MCF 10A (cell line): ENCODE data around the gene AGBL3. TPM values are rescaled to one million over a fixed set of nuclear protein-coding genes. Genes with fewer than 3 reads are reported as not detected.

Source experiments
- BruUV-seq: library from RNA; stranded (reverse); fragments of 400-500 nt; replicated peaks from 2 replicates; lab custom pipeline; 2021; lab: Mats Ljungman, UMichigan
- CTCF ChIA-PET: fragments of 300-600 bp; sonication (Branson Sonifier 250); formaldehyde crosslinking; extraction: SDS; loops from one replicate; lab custom pipeline; 2021; ENCODE audit warnings: antibody characterized with exemption, inconsistent platforms; lab: Yijun Ruan, JAX
- POLR2A ChIA-PET: fragments of 300-600, 350-650 bp; sonication (Branson Sonifier 250); formaldehyde crosslinking; extraction: SDS; loops from one replicate; lab custom pipeline; 2020; ENCODE audit warnings: antibody characterized with exemption, inconsistent platforms; lab: Yijun Ruan, JAX
- DNase-seq: peaks from one replicate; pipeline ENCODE4 v3.0.0-alpha.2; 2018; ENCODE audit not compliant: unreplicated experiment
- H3K27ac Mint-ChIP-seq: one replicate; pipeline ENCODE4 v1.8.0; 2022; ENCODE audit warnings: mild to moderate bottlenecking, low read depth, mixed read lengths; ENCODE audit not compliant: unreplicated experiment
- H3K27me3 Mint-ChIP-seq: one replicate; pipeline ENCODE4 v1.8.0; 2022; ENCODE audit warnings: mixed read lengths; ENCODE audit not compliant: insufficient read depth, unreplicated experiment
- H3K36me3 Mint-ChIP-seq: one replicate; pipeline ENCODE4 v1.8.0; 2022; ENCODE audit warnings: mild to moderate bottlenecking, moderate library complexity, mixed read lengths; ENCODE audit not compliant: insufficient read depth, unreplicated experiment
- H3K4me1 Mint-ChIP-seq: one replicate; pipeline ENCODE4 v1.8.0; 2022; ENCODE audit warnings: mixed read lengths; ENCODE audit not compliant: insufficient read depth, unreplicated experiment
- H3K4me3 Mint-ChIP-seq: one replicate; pipeline ENCODE4 v1.8.0; 2022; ENCODE audit warnings: mild to moderate bottlenecking, moderate library complexity, mixed read lengths; ENCODE audit not compliant: unreplicated experiment
- H3K9me3 Mint-ChIP-seq: one replicate; pipeline ENCODE4 v1.8.0; 2022; ENCODE audit warnings: mixed read lengths; ENCODE audit not compliant: unreplicated experiment
- CTCF ChIP-seq: fragments of 200-600 bp; IDR thresholded peaks from one replicate; pipeline ENCODE4 v1.8.0; 2022; ENCODE audit warnings: antibody characterized with exemption, mild to moderate bottlenecking; ENCODE audit not compliant: unreplicated experiment
- intact Hi-C: fragments of 100-400 bp; cut with micrococcal nuclease; formaldehyde crosslinking; loops from 2 replicates; pipeline ENCODE4 v1.14.1; 2022
- total RNA-seq: library from RNA; stranded (reverse); gene quantifications from 2 replicates; pipeline ENCODE4 v1.2.3, GENCODE V29; 2022

The AGBL3 gene
- total RNA-seq, 1 experiment from 2014 or later, result 1.8 TPM

- H3K27ac Mint-ChIP-seq, result no peak overlapping the region
- intact Hi-C loops, result loop anchor here (10.0 kb wide), 1 partner anchor 511 kb away; no protein-coding TSS in a partner anchor
- ChIA-PET POLR2A (interaction anchor here (1.0 kb wide), 1 partner anchor 300 kb away, joined by 3 read pairs; the partner anchor contains the start of gene BPGM), CTCF (interaction anchor here (0.6 to 1.1 kb wide), 3 partner anchors 9 to 1402 kb away, joined by 3 to 4 read pairs (median 3); no protein-coding TSS in a partner anchor)
- H3K4me3 Mint-ChIP-seq, result no peak overlapping the region
- BruUV-seq, result no TSS peak
- H3K4me1 Mint-ChIP-seq, result peaks cover 7% of the 10 kb centered on the region
- peaks cover 67% of the 10 kb centered on the region for H3K36me3 Mint-ChIP-seq
- no peaks in the 10 kb centered on the region for H3K9me3 Mint-ChIP-seq
- no peak for TF ChIP-seq CTCF
- peak; percentile 12 for DNase-seq
- H3K27me3 Mint-ChIP-seq, result no peaks in the 10 kb centered on the region
Observed at GRCh38 chr7:134946260-134946659, 40.0 kb upstream of the AGBL3 start.

GRCh38 chr7:134947329-134947728 lies 39.0 kb upstream of the AGBL3 start:
- no peak for DNase-seq
- intact Hi-C loops, result loop anchor here (10.0 kb wide), 1 partner anchor 513 kb away; no protein-coding TSS in a partner anchor
- Mint-ChIP-seq H3K27ac (no peak overlapping the region), H3K27me3 (no peaks in the 10 kb centered on the region), H3K4me3 (no peak overlapping the region), H3K4me1 (peaks cover 7% of the 10 kb centered on the region), H3K36me3 (peaks cover 69% of the 10 kb centered on the region), H3K9me3 (no peaks in the 10 kb centered on the region)
- POLR2A ChIA-PET, result interaction anchor here (0.6 to 1.6 kb wide), 3 partner anchors 56 to 131 kb away, joined by 3 to 5 read pairs (median 4); no protein-coding TSS in a partner anchor
- no TSS peak for BruUV-seq
- CTCF ChIA-PET, result interaction anchor here (0.7 to 2.2 kb wide), 3 partner anchors 223 to 258 kb away, joined by 4 to 7 read pairs (median 7); no protein-coding TSS in a partner anchor
- no peak for TF ChIP-seq CTCF

- POLR2A ChIA-PET, result interaction anchor here (0.6 to 1.6 kb wide), 5 partner anchors 57 to 292 kb away, joined by 3 to 7 read pairs (median 4); no protein-coding TSS in a partner anchor
- Mint-ChIP-seq H3K27ac (no peak overlapping the region), H3K4me1 (peaks cover 7% of the 10 kb centered on the region), H3K9me3 (no peaks in the 10 kb centered on the region), H3K4me3 (no peak overlapping the region), H3K27me3 (no peaks in the 10 kb centered on the region), H3K36me3 (peaks cover 69% of the 10 kb centered on the region)
- CTCF ChIA-PET, result interaction anchor here (0.6 to 2.2 kb wide), 5 partner anchors 38 to 260 kb away, joined by 4 to 7 read pairs (median 5); partner anchors contain the start of gene AGBL3
- no TSS peak for BruUV-seq
- intact Hi-C loops, result loop anchor here (10.0 kb wide), 1 partner anchor 513 kb away; no protein-coding TSS in a partner anchor
- TF ChIP-seq CTCF, result no peak
- no peak for DNase-seq
Observed at GRCh38 chr7:134947831-134948230, 38.5 kb upstream of the AGBL3 start.

GRCh38 chr7:134948246-134948645 lies 38.1 kb upstream of the AGBL3 start:
- BruUV-seq, result no TSS peak
- no peaks in the 10 kb centered on the region for H3K9me3 Mint-ChIP-seq
- no peak overlapping the region for H3K4me3 Mint-ChIP-seq
- intact Hi-C loops, result loop anchor here (10.0 kb wide), 1 partner anchor 513 kb away; no protein-coding TSS in a partner anchor
- no peak for DNase-seq
- H3K27ac Mint-ChIP-seq, result peak overlapping the region; percentile 84
- H3K36me3 Mint-ChIP-seq, result peaks cover 71% of the 10 kb centered on the region
- peaks cover 7% of the 10 kb centered on the region for H3K4me1 Mint-ChIP-seq
- H3K27me3 Mint-ChIP-seq, result no peaks in the 10 kb centered on the region
- CTCF ChIA-PET, result interaction anchor here (0.6 to 2.2 kb wide), 6 partner anchors 38 to 335 kb away, joined by 3 to 7 read pairs (median 4); partner anchors contain the start of gene AGBL3
- TF ChIP-seq CTCF, result no peak
- POLR2A ChIA-PET, result interaction anchor here (0.6 to 1.6 kb wide), 6 partner anchors 57 to 292 kb away, joined by 3 to 7 read pairs (median 4); no protein-coding TSS in a partner anchor
